Kidney epithelial cell (primary cell): Measurements from ENCODE around the gene CEP250. TPM values are rescaled to one million over a fixed set of nuclear protein-coding genes. Genes with fewer than 3 reads are reported as not detected.

Source experiments
- DNase-seq: peaks from one replicate; pipeline ENCODE4 v3.0.0-alpha.2; 2010; ENCODE audit warnings: low read depth
- H3K27me3 ChIP-seq: 2 replicates; pipeline ENCODE4 v1.6.0; 2011; ENCODE audit warnings: low read length; ENCODE audit not compliant: control insufficient read depth, insufficient read depth
- H3K36me3 ChIP-seq: 2 replicates; pipeline ENCODE4 v1.5.1; 2011; ENCODE audit warnings: low read length; ENCODE audit not compliant: control insufficient read depth, insufficient read depth
- H3K4me3 ChIP-seq: 2 replicates; pipeline ENCODE4 v1.5.1; 2011; ENCODE audit warnings: low read depth, mild to moderate bottlenecking, control low read depth, low read length
- CTCF ChIP-seq: IDR thresholded peaks from 2 replicates; pipeline ENCODE4 v1.5.1; 2011; ENCODE audit warnings: mild to moderate bottlenecking, moderate library complexity, low read length, control low read depth, inconsistent platforms; ENCODE audit not compliant: insufficient read depth, poor library complexity, severe bottlenecking
- total RNA-seq: library from RNA; depleted of rRNA; stranded (reverse); fragments of >200 nt; gene quantifications from 2 replicates; pipeline ENCODE4 v1.2.3, GENCODE V29; 2015

The CEP250 gene
- total RNA-seq, 1 donor from 2014 or later = 65.3 TPM

DNA sequence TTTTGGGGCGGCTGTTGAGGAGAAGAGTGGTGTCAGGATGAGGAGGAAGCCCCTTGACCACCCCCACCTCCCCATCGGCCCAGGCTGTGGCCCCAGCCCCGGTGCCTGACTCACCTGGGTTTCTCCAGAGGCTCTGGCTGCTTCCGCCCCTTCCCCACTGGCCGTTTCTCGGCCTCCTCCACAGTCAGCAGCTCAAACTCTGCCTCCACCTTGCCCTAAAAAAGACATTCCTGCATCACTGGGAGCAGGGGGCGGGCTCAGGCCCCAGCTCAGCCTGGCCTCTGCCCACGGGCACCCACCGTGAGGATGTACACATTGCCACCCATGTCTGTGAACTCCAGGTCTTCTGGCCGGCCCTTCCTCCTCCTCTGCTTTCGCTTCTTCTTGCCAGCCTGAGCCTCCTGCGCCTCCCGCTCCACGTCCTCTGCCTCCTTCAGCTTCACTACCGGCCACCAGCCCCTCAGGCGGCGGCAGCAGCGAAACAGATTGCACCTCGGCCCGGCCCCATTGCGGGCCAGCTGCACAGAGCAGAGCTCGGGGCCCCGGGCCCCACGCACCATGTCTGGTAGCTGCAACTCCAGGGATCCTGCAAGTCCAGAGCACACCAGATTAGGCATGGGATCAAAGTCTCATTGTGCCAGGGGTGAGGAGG is 103.8 kb downstream of the CEP250 start:
- TF ChIP-seq CTCF = no peak
- Histone ChIP-seq H3K4me3 (no peak overlapping the region), H3K27me3 (no peaks in the 10 kb centered on the region), H3K36me3 (no peaks in the 10 kb centered on the region)
- no peak for DNase-seq

- Histone ChIP-seq H3K36me3 (no peaks in the 10 kb centered on the region), H3K27me3 (no peaks in the 10 kb centered on the region), H3K4me3 (no peak overlapping the region)
- DNase-seq = no peak
- no peak for TF ChIP-seq CTCF
These were observed 104.7 kb downstream of the CEP250 start for GRCh38 chr20:35560105-35560511.

GRCh38 chr20:35560541-35560940 is 105.1 kb downstream of the CEP250 start:
- no peak for DNase-seq
- Histone ChIP-seq H3K27me3 (no peaks in the 10 kb centered on the region), H3K36me3 (no peaks in the 10 kb centered on the region), H3K4me3 (no peak overlapping the region)
- TF ChIP-seq CTCF = no peak

- DNase-seq = peak; percentile 47
- no peak overlapping the region for H3K4me3 ChIP-seq
- TF ChIP-seq CTCF = peak; percentile 64
- no peaks in the 10 kb centered on the region for H3K36me3 ChIP-seq
- H3K27me3 ChIP-seq = no peaks in the 10 kb centered on the region
These were observed 105.9 kb downstream of the CEP250 start for GRCh38 chr20:35561268-35561667.

- no peak overlapping the region for H3K4me3 ChIP-seq
- H3K36me3 ChIP-seq = no peaks in the 10 kb centered on the region
- no peak for DNase-seq
- no peaks in the 10 kb centered on the region for H3K27me3 ChIP-seq
- TF ChIP-seq CTCF = no peak
These were observed 106.3 kb downstream of the CEP250 start for GRCh38 chr20:35561671-35562070.

DNA sequence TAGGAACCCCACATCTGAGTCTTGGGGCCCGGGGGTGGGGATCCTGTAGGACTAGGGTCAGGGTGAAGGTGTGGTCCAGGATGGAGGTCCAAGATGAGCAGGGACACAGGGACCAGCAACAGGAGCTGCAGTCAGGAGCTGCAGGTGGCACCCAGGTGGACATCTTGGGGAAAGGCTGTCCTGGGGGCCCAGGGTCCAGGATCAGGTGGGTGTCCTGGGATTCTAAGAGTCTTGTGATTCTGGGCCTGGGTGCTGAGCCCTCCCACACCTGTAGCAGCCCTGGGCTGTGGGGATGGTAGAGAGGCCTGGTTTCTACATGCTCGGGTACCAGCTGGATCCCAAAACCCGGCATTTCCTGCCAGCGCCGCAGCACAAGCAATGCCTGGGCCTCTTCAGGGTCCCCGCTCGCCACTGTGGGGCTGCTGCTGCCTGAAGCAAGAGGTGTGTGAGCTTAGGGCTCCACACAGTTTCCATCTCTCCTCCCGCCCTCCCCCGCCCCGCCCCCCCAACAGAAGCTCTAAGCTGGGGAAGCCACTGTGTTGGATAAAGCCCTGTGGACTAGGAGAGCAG is 107.2 kb downstream of the CEP250 start:
- Histone ChIP-seq H3K36me3 (no peaks in the 10 kb centered on the region), H3K4me3 (no peak overlapping the region), H3K27me3 (no peaks in the 10 kb centered on the region)
- no peak for DNase-seq
- TF ChIP-seq CTCF = no peak
